HG02623 (cell line): ENCODE results near the gene NAALADL2.
"Not testable (repeated sequence)": the region's sequence is repeated elsewhere in the genome, so short reads cannot be mapped to it uniquely, and the experiment has no call there.

Source experiments
- ATAC-seq: cut with Tn5 transposase; IDR thresholded peaks from one replicate; pipeline ENCODE4 v1.9.1; 2021; ENCODE audit warnings: moderate library complexity; ENCODE audit not compliant: unreplicated experiment

NAALADL2 gene

GRCh38 chr3:175460849-175461399 is 601.8 kb downstream of the NAALADL2 start:
- ATAC-seq, result not testable (repeated sequence)

- ATAC-seq, result no peak
Measured at GRCh38 chr3:175464362-175464761, 605.2 kb downstream of the NAALADL2 start.

- ATAC-seq, result no peak
Measured at GRCh38 chr3:175469124-175469523, 610.0 kb downstream of the NAALADL2 start.

- no peak for ATAC-seq
Measured at GRCh38 chr3:175475765-175476164, 616.6 kb downstream of the NAALADL2 start.

GRCh38 chr3:175476489-175476888 is 617.4 kb downstream of the NAALADL2 start:
- ATAC-seq, result no peak

- ATAC-seq, result peak; percentile 65
Measured at GRCh38 chr3:175477651-175478224, 618.6 kb downstream of the NAALADL2 start.

- no peak for ATAC-seq
Measured at GRCh38 chr3:175478301-175478700, 619.2 kb downstream of the NAALADL2 start.

- no peak for ATAC-seq
Measured at GRCh38 chr3:175479175-175479574, 620.0 kb downstream of the NAALADL2 start.

GRCh38 chr3:175479800-175480199 is 620.7 kb downstream of the NAALADL2 start:
- ATAC-seq, result no peak

- ATAC-seq, result no peak
Measured at GRCh38 chr3:175484666-175485065, 625.5 kb downstream of the NAALADL2 start.

GRCh38 chr3:175485436-175485835 is 626.3 kb downstream of the NAALADL2 start:
- no peak for ATAC-seq

- ATAC-seq, result peak; percentile 37
Measured at GRCh38 chr3:175486255-175486654, 627.1 kb downstream of the NAALADL2 start.

GRCh38 chr3:175489406-175489805 is 630.3 kb downstream of the NAALADL2 start:
- peak; percentile 50 for ATAC-seq

GRCh38 chr3:175493301-175493700 is 634.2 kb downstream of the NAALADL2 start:
- no peak for ATAC-seq

GRCh38 chr3:175495331-175495730 is 636.2 kb downstream of the NAALADL2 start:
- ATAC-seq, result peak; percentile 55

GRCh38 chr3:175502155-175502554 is 643.0 kb downstream of the NAALADL2 start:
- no peak for ATAC-seq

GRCh38 chr3:175511219-175511785 is 652.2 kb downstream of the NAALADL2 start:
- ATAC-seq, result no peak

- ATAC-seq, result no peak
Measured at GRCh38 chr3:175512700-175513099, 653.6 kb downstream of the NAALADL2 start.

- ATAC-seq, result peak; percentile 49
Measured at GRCh38 chr3:175518459-175518858, 659.3 kb downstream of the NAALADL2 start.

GRCh38 chr3:175521406-175521805 is 662.3 kb downstream of the NAALADL2 start:
- ATAC-seq, result no peak

- no peak for ATAC-seq
Measured at GRCh38 chr3:175526191-175526590, 667.1 kb downstream of the NAALADL2 start.

GRCh38 chr3:175526609-175527280 is 667.6 kb downstream of the NAALADL2 start:
- ATAC-seq, result no peak
